Neural progenitor cell (in vitro differentiated cells): ENCODE results near the gene HSD17B4.

Experiments used
- EZH2 ChIP-seq: fragments of 200-600 bp; sonication (generic); IDR thresholded peaks from 2 replicates; pipeline ENCODE4 v1.6.1; 2017; ENCODE audit warnings: antibody characterized with exemption, mild to moderate bottlenecking, moderate library complexity
- TF ChIP-seq, protein P1 (sequence below): fragments of 200-600 bp; sonication (generic); IDR thresholded peaks from 2 replicates; pipeline ENCODE4 v1.5.1; 2017; ENCODE audit warnings: antibody characterized with exemption, mild to moderate bottlenecking

DNA sequence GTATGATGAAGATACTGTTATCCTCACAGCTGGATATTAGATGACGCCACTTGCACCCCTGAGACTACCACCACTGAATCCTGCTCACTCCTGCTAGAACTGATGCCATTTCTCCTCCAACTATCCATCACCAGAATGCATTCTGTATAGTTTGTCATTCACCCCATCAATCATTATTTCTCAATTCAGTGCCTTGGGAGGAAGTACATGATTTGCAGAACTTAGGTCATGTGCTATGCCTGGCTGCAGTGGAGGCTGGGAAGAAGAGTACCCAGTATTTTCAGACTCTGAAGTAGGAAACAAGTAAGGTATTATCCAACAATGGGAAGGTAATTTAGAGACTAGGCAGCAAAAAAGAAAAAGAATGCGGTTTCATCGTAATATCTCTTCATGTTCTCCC, 26.2 kb upstream of the HSD17B4 start:
- no peak for TF ChIP-seq EZH2
- TF ChIP-seq, protein P1, sequence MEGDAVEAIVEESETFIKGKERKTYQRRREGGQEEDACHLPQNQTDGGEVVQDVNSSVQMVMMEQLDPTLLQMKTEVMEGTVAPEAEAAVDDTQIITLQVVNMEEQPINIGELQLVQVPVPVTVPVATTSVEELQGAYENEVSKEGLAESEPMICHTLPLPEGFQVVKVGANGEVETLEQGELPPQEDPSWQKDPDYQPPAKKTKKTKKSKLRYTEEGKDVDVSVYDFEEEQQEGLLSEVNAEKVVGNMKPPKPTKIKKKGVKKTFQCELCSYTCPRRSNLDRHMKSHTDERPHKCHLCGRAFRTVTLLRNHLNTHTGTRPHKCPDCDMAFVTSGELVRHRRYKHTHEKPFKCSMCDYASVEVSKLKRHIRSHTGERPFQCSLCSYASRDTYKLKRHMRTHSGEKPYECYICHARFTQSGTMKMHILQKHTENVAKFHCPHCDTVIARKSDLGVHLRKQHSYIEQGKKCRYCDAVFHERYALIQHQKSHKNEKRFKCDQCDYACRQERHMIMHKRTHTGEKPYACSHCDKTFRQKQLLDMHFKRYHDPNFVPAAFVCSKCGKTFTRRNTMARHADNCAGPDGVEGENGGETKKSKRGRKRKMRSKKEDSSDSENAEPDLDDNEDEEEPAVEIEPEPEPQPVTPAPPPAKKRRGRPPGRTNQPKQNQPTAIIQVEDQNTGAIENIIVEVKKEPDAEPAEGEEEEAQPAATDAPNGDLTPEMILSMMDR = no peak
